Endothelial cell (in vitro differentiated cells): ENCODE measurements around the gene PPP2R2B. TPM values are rescaled to one million over a fixed set of nuclear protein-coding genes. Genes with fewer than 3 reads are reported as not detected.

Source experiments
- DNase-seq: peaks from one replicate; pipeline ENCODE4 v3.0.0; 2021; ENCODE audit warnings: low spot score
- H3K27ac Mint-ChIP-seq: one replicate; pipeline ENCODE4 v1.8.0; 2021; ENCODE audit warnings: mixed read lengths, inconsistent platforms; ENCODE audit not compliant: unreplicated experiment
- H3K27me3 Mint-ChIP-seq: one replicate; pipeline ENCODE4 v1.8.0; 2021; ENCODE audit warnings: mild to moderate bottlenecking, moderate library complexity, mixed read lengths, inconsistent platforms; ENCODE audit not compliant: unreplicated experiment
- H3K36me3 Mint-ChIP-seq: one replicate; pipeline ENCODE4 v1.8.0; 2021; ENCODE audit warnings: mild to moderate bottlenecking, low read depth, mixed read lengths, inconsistent platforms; ENCODE audit not compliant: unreplicated experiment
- H3K4me1 Mint-ChIP-seq: one replicate; pipeline ENCODE4 v1.8.0; 2021; ENCODE audit warnings: mild to moderate bottlenecking, mixed read lengths, inconsistent platforms; ENCODE audit not compliant: unreplicated experiment
- H3K4me3 Mint-ChIP-seq: one replicate; pipeline ENCODE4 v1.8.0; 2021; ENCODE audit warnings: mild to moderate bottlenecking, mixed read lengths, inconsistent platforms; ENCODE audit not compliant: unreplicated experiment
- H3K9me3 Mint-ChIP-seq: one replicate; pipeline ENCODE4 v1.8.0; 2021; ENCODE audit warnings: mixed read lengths, inconsistent platforms; ENCODE audit not compliant: unreplicated experiment
- CTCF ChIP-seq: fragments of 200-600 bp; sonication (generic); IDR thresholded peaks from one replicate; pipeline ENCODE4 v1.5.0; 2021; ENCODE audit warnings: antibody characterized with exemption; ENCODE audit not compliant: unreplicated experiment
- total RNA-seq: library from RNA; stranded (reverse); fragmentation: NEBNext Ultra II Directional; extraction: Animal tissue kit (Norgen Biotek cat#: 25700); gene quantifications from one replicate; pipeline ENCODE4 v1.2.1, GENCODE V29; 2021; ENCODE audit not compliant: unreplicated experiment

Gene PPP2R2B
- total RNA-seq, 1 donor from 2014 or later = 0.59 TPM

GRCh38 chr5:146890066-146890465 is 11.5 kb upstream of the PPP2R2B start:
- Mint-ChIP-seq H3K36me3 (no peaks in the 10 kb centered on the region), H3K4me3 (no peak overlapping the region), H3K27ac (no peak overlapping the region), H3K9me3 (no peaks in the 10 kb centered on the region), H3K27me3 (peaks cover 3% of the 10 kb centered on the region), H3K4me1 (peaks cover 8% of the 10 kb centered on the region)
- no peak for DNase-seq
- no peak for TF ChIP-seq CTCF

GRCh38 chr5:146889169-146889568 is 10.6 kb upstream of the PPP2R2B start:
- Mint-ChIP-seq H3K27me3 (peaks cover 3% of the 10 kb centered on the region), H3K9me3 (no peaks in the 10 kb centered on the region), H3K27ac (no peak overlapping the region), H3K4me1 (peaks cover 3% of the 10 kb centered on the region), H3K4me3 (no peak overlapping the region), H3K36me3 (no peaks in the 10 kb centered on the region)
- no peak for TF ChIP-seq CTCF
- no peak for DNase-seq

- Mint-ChIP-seq H3K4me3 (no peak overlapping the region), H3K9me3 (no peaks in the 10 kb centered on the region), H3K27ac (no peak overlapping the region), H3K4me1 (peaks cover 3% of the 10 kb centered on the region), H3K36me3 (no peaks in the 10 kb centered on the region), H3K27me3 (peaks cover 3% of the 10 kb centered on the region)
- no peak for DNase-seq
- no peak for TF ChIP-seq CTCF
These were observed 9.9 kb upstream of the PPP2R2B start for GRCh38 chr5:146888351-146888978.

GRCh38 chr5:146884066-146884626 is 5.6 kb upstream of the PPP2R2B start:
- Mint-ChIP-seq H3K4me3 (no peak overlapping the region), H3K27ac (no peak overlapping the region), H3K27me3 (peaks cover 7% of the 10 kb centered on the region), H3K4me1 (no peaks in the 10 kb centered on the region), H3K36me3 (no peaks in the 10 kb centered on the region), H3K9me3 (no peaks in the 10 kb centered on the region)
- no peak for TF ChIP-seq CTCF
- no peak for DNase-seq

GRCh38 chr5:146883511-146883910 is 5.0 kb upstream of the PPP2R2B start:
- Mint-ChIP-seq H3K36me3 (no peaks in the 10 kb centered on the region), H3K9me3 (no peaks in the 10 kb centered on the region), H3K27me3 (peaks cover 7% of the 10 kb centered on the region), H3K4me3 (no peak overlapping the region), H3K4me1 (no peaks in the 10 kb centered on the region), H3K27ac (no peak overlapping the region)
- TF ChIP-seq CTCF = no peak
- no peak for DNase-seq
